Psoas muscle (tissue), 8 donors: Measurements from ENCODE around the gene GFRA1. TPM values are rescaled to one million over a fixed set of nuclear protein-coding genes. Genes with fewer than 3 reads are reported as not detected.

Experiments used
- ATAC-seq, 4 donors: fragments of 200-7000 bp; cut with Tn5 transposase; one replicate each; pipeline ENCODE4 v1.9.1; 2020; ENCODE audit warnings: moderate library complexity in 3 of 4, mild to moderate bottlenecking in 2 of 4
- DNase-seq, 2 donors: peaks; one replicate each; pipeline ENCODE4 v3.0.0-alpha.2; 2020
- H3K27ac ChIP-seq: fragments of 200-600 bp; one replicate; pipeline ENCODE4 v1.8.0; 2022
- H3K27me3 ChIP-seq, 3 donors: fragments of 200-600 bp in 1 of 3; one replicate each; pipeline versions ENCODE4 v1.6.1 to v1.8.0; 2013 to 2022; ENCODE audit warnings: low read length in 2 of 3, mild to moderate bottlenecking in 2 of 3, moderate library complexity in 1 of 3; ENCODE audit not compliant: insufficient read depth in 3 of 3
- H3K36me3 ChIP-seq, 2 donors: fragments of 200-600 bp in 1 of 2; one replicate each; pipeline versions ENCODE4 v1.6.1 to v1.8.0; 2013 to 2022; ENCODE audit warnings: low read depth in 1 of 2, mild to moderate bottlenecking in 1 of 2, moderate library complexity in 1 of 2; ENCODE audit not compliant: insufficient read depth in 1 of 2
- H3K4me1 ChIP-seq: fragments of 200-600 bp; one replicate; pipeline ENCODE4 v1.8.0; 2022
- H3K4me3 ChIP-seq: fragments of 200-600 bp; one replicate; pipeline ENCODE4 v1.8.0; 2022; ENCODE audit warnings: mild to moderate bottlenecking
- H3K9me3 ChIP-seq: fragments of 200-600 bp; one replicate; pipeline ENCODE4 v1.8.0; 2022
- CTCF ChIP-seq: fragments of 200-600 bp; IDR thresholded peaks from one replicate; pipeline ENCODE4 v1.8.0; 2022; ENCODE audit warnings: antibody characterized with exemption
- WGBS, 3 donors: extraction: QIAGEN DNeasy Blood & Tissue Kit; methylation state at CpG; one replicate each; pipeline versions ENCODE4 v1.1.6 to v1.1.7; 2013; 5-methylcytosine and 5-hydroxymethylcytosine counted together
- intact Hi-C, 2 donors: fragments of 100-400 bp; cut with DNase I; formaldehyde crosslinking; loops; one replicate each; pipeline versions ENCODE4 v1.11.0 to v1.14.2; 2022
- polyA plus RNA-seq, 3 donors: library from polyadenylated mRNA; stranded (reverse); fragments of 200-250 nt; gene quantifications; one replicate each; pipeline ENCODE4 v1.2.3, GENCODE V29; 2013
- total RNA-seq, 4 donors: library from RNA; stranded (reverse); fragmentation: NEBNext Ultra II Directional in 2 of 4; extraction: Animal tissue kit (Norgen Biotek cat#: 25700) in 2 of 4; gene quantifications; one replicate each; pipeline versions ENCODE4 v1.2.1 to v1.2.4, GENCODE V29; 2021 to 2023
- donor health status: healthy with polysubstance abuse.
- donor health status: DM: no; HTN: no; CAD: no; lungs with moderate emphysema.
- donor health status: Bipolar disorder and iron deficiency.
- donor health status: healthy.
- donor health status: DM: yes; HTN: yes; CAD: no.
- donor health status: DM: no; HTN: no; CAD: no.
- donor health status: DM: no; HTN: no; CAD: no.
- donor health status: DM: yes; HTN: yes; CAD: no.

Gene GFRA1
- total and polyA plus RNA-seq, 7 donors = 4.6 to 12.1 (median 7.1) TPM

- TF ChIP-seq CTCF = no peak
- H3K27me3 ChIP-seq = no peaks in the 10 kb centered on the region
- 88 to 91% (median 90%) methylated on average over 4 of the region's 4 CpGs for WGBS, 3 donors
These were observed 162.3 kb downstream of the GFRA1 start for GRCh38 chr10:116110736-116111135.

GRCh38 chr10:116109881-116110280 lies 163.1 kb downstream of the GFRA1 start:
- no peaks in the 10 kb centered on the region for H3K36me3 ChIP-seq
- no peaks in the 10 kb centered on the region for H3K9me3 ChIP-seq
- H3K4me3 ChIP-seq = no peak overlapping the region
- no peak overlapping the region for H3K27ac ChIP-seq
- no peaks in the 10 kb centered on the region for H3K4me1 ChIP-seq
- intact Hi-C loops = no loop called here
- no peak for ATAC-seq
- 92 to 94% (median 92%) methylated on average over 2 of the region's 2 CpGs for WGBS, 3 donors
- no peaks in the 10 kb centered on the region for H3K27me3 ChIP-seq
- TF ChIP-seq CTCF = no peak
- no peak for DNase-seq

More at GRCh38 chr10:116110736-116111135, 162.3 kb downstream of the GFRA1 start:
- Histone ChIP-seq H3K36me3 (no peaks in the 10 kb centered on the region), H3K4me1 (no peaks in the 10 kb centered on the region), H3K4me3 (no peak overlapping the region), H3K9me3 (no peaks in the 10 kb centered on the region), H3K27ac (no peak overlapping the region)
- no peak for ATAC-seq
- DNase-seq = no peak
- intact Hi-C loops = no loop called here

- Histone ChIP-seq H3K4me3 (no peak overlapping the region), H3K36me3 (no peaks in the 10 kb centered on the region), H3K9me3 (no peaks in the 10 kb centered on the region), H3K4me1 (no peaks in the 10 kb centered on the region), H3K27ac (no peak overlapping the region), H3K27me3 (no peaks in the 10 kb centered on the region)
- intact Hi-C loops = no loop called here
- WGBS, 3 donors = 89 to 93% (median 91%) methylated on average over 8 of the region's 8 CpGs
- no peak for TF ChIP-seq CTCF
- DNase-seq (no peak), ATAC-seq (no peak)
These were observed 163.5 kb downstream of the GFRA1 start for GRCh38 chr10:116109481-116109880.

- H3K4me1 ChIP-seq = no peaks in the 10 kb centered on the region
- 68 to 78% (median 72%) methylated on average over 3 of the region's 3 CpGs for WGBS, 3 donors
- intact Hi-C loops = no loop called here
- no peak for TF ChIP-seq CTCF
- no peaks in the 10 kb centered on the region for H3K27me3 ChIP-seq
- no peak overlapping the region for H3K27ac ChIP-seq
- no peaks in the 10 kb centered on the region for H3K36me3 ChIP-seq
- DNase-seq = no peak
- ATAC-seq = no peak
- no peak overlapping the region for H3K4me3 ChIP-seq
- H3K9me3 ChIP-seq = no peaks in the 10 kb centered on the region
These were observed 164.9 kb downstream of the GFRA1 start for GRCh38 chr10:116108095-116108494.

GRCh38 chr10:116106611-116107010 lies 166.4 kb downstream of the GFRA1 start:
- no peak for TF ChIP-seq CTCF
- ATAC-seq = no peak

More at GRCh38 chr10:116106611-116107010, 166.4 kb downstream of the GFRA1 start:
- H3K27ac ChIP-seq = no peak overlapping the region
- H3K27me3 ChIP-seq = no peaks in the 10 kb centered on the region
- H3K4me3 ChIP-seq = no peak overlapping the region
- H3K9me3 ChIP-seq = no peaks in the 10 kb centered on the region
- WGBS, 3 donors = 92 to 96% (median 94%) methylated on average over 5 of the region's 5 CpGs
- no peaks in the 10 kb centered on the region for H3K4me1 ChIP-seq
- intact Hi-C loops = no loop called here
- no peak for DNase-seq
- no peaks in the 10 kb centered on the region for H3K36me3 ChIP-seq
